AG10803 (cell line): ENCODE results near the gene C9orf72.

ENCODE experiments used
- DNase-seq: peaks from one replicate; pipeline ENCODE4 v3.0.0; 2010; ENCODE audit warnings: low read depth
- H3K4me3 ChIP-seq: 2 replicates; pipeline ENCODE4 v1.5.1; 2011; ENCODE audit warnings: mild to moderate bottlenecking, low read length, control low read depth
- CTCF ChIP-seq: conservative IDR thresholded peaks from 2 replicates; pipeline ENCODE4 v1.5.1; 2011; ENCODE audit warnings: mild to moderate bottlenecking, low read length, control low read depth, inconsistent platforms

The C9orf72 gene

GRCh38 chr9:27539479-27540441 is 33.5 kb downstream of the C9orf72 start:
- TF ChIP-seq CTCF = no peak
- H3K4me3 ChIP-seq = no peak overlapping the region
- DNase-seq = peak; percentile 81

GRCh38 chr9:27538647-27539046 is 34.6 kb downstream of the C9orf72 start:
- H3K4me3 ChIP-seq = no peak overlapping the region
- DNase-seq = no peak
- no peak for TF ChIP-seq CTCF

- no peak overlapping the region for H3K4me3 ChIP-seq
- no peak for DNase-seq
- no peak for TF ChIP-seq CTCF
Observed at GRCh38 chr9:27537756-27538155, 35.5 kb downstream of the C9orf72 start.

GRCh38 chr9:27537027-27537435 is 36.2 kb downstream of the C9orf72 start:
- DNase-seq = no peak
- TF ChIP-seq CTCF = no peak
- H3K4me3 ChIP-seq = no peak overlapping the region

GRCh38 chr9:27536168-27536567 is 37.1 kb downstream of the C9orf72 start:
- DNase-seq = no peak
- TF ChIP-seq CTCF = no peak
- no peak overlapping the region for H3K4me3 ChIP-seq

GRCh38 chr9:27535701-27536118 is 37.6 kb downstream of the C9orf72 start:
- 0 out of 2 replicates have a peak, but pooled peaks have one; percentile 9 for TF ChIP-seq CTCF
- DNase-seq = no peak
- H3K4me3 ChIP-seq = no peak overlapping the region

- no peak for TF ChIP-seq CTCF
- no peak for DNase-seq
- no peak overlapping the region for H3K4me3 ChIP-seq
Observed at GRCh38 chr9:27534658-27535209, 38.5 kb downstream of the C9orf72 start.
